Measurements from ENCODE around the gene STK32B. TPM values are rescaled to one million over a fixed set of nuclear protein-coding genes. Genes with fewer than 3 reads are reported as not detected.

Gene STK32B
- total RNA-seq, 1 donor = 5.3 TPM

DNA sequence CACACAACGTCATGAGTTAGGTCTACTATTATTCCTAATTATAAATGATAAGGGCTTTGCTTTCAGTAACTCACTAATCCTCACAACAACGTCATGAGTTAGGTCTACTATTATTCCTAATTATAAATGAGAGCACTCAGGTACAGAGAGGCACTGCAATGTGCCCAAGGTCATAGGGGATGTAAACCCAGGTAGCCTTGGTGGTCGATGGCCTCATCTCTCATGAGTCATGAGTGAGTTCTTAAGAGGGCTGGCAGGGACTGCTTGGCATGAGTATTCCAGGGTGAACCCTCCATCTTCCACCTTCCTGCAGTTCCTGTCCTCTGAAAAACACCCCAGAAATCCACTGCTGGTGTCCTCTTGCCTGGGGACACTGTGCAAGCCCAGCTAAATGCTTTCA, 317.1 kb downstream of the STK32B start:
- no peak for DNase-seq (ENCODE audit: low read depth)
- no peak overlapping the region for H3K4me3 ChIP-seq (ENCODE audit: low read depth, low read length)
- TF ChIP-seq, protein P1, sequence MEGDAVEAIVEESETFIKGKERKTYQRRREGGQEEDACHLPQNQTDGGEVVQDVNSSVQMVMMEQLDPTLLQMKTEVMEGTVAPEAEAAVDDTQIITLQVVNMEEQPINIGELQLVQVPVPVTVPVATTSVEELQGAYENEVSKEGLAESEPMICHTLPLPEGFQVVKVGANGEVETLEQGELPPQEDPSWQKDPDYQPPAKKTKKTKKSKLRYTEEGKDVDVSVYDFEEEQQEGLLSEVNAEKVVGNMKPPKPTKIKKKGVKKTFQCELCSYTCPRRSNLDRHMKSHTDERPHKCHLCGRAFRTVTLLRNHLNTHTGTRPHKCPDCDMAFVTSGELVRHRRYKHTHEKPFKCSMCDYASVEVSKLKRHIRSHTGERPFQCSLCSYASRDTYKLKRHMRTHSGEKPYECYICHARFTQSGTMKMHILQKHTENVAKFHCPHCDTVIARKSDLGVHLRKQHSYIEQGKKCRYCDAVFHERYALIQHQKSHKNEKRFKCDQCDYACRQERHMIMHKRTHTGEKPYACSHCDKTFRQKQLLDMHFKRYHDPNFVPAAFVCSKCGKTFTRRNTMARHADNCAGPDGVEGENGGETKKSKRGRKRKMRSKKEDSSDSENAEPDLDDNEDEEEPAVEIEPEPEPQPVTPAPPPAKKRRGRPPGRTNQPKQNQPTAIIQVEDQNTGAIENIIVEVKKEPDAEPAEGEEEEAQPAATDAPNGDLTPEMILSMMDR (IDR thresholded peaks at IDR 0.05; ENCODE audit: insufficient read depth, low read length) = no peak

DNA sequence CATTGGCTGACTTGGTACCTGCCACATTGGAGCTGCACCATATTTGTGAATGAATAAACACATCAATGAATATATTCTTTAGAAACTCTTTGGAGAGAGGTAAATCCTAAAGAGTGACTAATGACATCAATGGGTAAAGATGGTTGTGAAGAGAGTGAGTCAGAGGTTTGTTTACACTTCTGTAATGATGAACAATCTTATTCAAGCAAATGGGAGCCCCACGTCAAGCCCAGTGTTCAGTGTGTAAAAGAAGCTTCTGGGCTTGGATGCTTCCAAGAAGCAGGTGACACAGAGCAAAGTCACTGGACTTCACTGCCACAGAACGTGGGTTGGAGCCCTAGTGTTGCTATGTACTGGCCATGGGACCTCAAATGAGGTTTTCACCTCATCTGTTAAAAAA, 319.0 kb downstream of the STK32B start:
- no peak for DNase-seq (ENCODE audit: low read depth)
- H3K4me3 ChIP-seq (ENCODE audit: low read depth, low read length) = no peak overlapping the region
- TF ChIP-seq, protein P1 (IDR thresholded peaks at IDR 0.05; ENCODE audit: insufficient read depth, low read length) = no peak

DNA sequence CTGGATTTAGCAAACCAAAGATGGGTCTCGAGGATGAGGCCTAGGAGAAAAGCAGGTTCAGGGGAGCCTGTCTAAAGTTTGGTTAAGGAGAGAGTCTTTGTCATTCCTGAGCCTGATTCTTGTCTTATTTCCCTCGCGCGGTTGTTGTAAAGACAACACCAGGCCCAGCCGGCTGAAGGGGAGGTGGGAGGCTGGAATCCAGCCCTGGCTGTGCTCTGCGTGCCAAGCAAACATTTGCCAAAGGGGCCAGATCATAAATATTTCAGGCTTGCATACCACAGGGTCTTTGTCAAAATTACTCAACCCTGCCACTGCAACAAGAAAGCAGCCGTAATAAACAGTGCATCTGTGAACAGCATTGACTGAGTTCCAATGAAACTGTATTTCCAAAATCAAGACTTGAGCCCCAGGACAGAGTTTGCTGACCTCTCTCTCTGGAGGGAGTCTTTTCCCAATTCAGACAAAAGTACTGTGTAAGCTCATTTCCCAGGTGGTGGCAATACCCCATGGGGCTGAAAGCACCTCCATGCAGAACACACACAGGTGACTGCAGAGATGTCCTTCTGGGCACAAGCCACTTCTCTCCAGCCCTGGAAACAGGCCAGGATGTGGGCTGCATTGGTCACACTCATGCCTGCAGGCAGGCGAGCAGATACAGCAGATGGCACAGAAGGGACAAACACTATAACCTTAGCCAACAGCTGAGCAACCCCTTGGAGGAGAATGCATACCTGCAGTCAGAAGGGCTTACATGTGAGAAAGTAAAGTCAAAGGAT, 320.3 kb downstream of the STK32B start:
- TF ChIP-seq, protein P1 (IDR thresholded peaks at IDR 0.05; ENCODE audit: insufficient read depth, low read length) = no peak
- H3K4me3 ChIP-seq (ENCODE audit: low read depth, low read length) = no peak overlapping the region
- no peak for DNase-seq (ENCODE audit: low read depth)

- no peak for DNase-seq (ENCODE audit: low read depth)
- TF ChIP-seq, protein P1 (IDR thresholded peaks at IDR 0.05; ENCODE audit: insufficient read depth, low read length) = no peak
- no peak overlapping the region for H3K4me3 ChIP-seq (ENCODE audit: low read depth, low read length)
Observed at GRCh38 chr4:5372198-5372597, 320.9 kb downstream of the STK32B start.

DNA sequence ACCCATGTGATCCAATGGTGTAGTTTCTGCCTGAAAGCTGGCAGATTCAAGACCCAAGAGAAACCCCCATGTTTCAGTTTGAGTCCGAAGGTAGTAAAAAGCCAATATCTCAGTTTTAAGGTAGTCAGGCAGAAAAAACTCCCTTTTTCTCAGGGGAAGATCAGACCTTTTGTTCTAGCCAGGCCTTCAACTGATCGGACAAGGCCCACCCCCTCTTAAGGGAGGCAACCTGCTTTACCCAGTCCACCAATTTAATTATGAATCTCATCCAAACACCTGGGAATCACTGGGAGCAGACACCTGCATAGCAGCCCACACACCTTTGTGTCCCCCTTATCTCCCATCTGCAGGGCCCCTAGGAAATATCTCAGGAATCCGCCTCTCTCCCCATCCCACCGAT, 322.0 kb downstream of the STK32B start:
- TF ChIP-seq, protein P1 (IDR thresholded peaks at IDR 0.05; ENCODE audit: insufficient read depth, low read length) = no peak
- no peak for DNase-seq (ENCODE audit: low read depth)
- H3K4me3 ChIP-seq (ENCODE audit: low read depth, low read length) = no peak overlapping the region

DNA sequence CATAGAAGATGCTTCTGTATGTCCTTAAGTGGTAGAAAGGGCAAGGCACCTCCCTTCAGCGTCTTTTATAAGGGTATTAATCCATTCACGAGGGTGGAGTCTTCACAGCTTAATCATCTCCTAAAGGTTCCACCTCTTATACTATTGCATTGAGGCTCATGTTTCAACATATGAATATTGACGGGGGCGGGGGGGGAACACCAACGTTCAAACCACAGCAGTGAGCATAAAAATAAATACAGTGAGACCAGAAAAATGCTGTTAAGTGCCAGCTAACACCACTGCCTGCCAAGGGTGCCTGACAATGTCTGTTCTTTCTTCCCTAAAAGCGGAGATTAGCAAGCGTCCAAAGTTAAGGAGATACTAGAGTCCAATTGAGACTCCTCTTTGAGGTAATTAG, 323.3 kb downstream of the STK32B start:
- no peak overlapping the region for H3K4me3 ChIP-seq (ENCODE audit: low read depth, low read length)
- no peak for DNase-seq (ENCODE audit: low read depth)
- TF ChIP-seq, protein P1 (IDR thresholded peaks at IDR 0.05; ENCODE audit: insufficient read depth, low read length) = no peak

GRCh38 chr4:5374994-5375393, 323.7 kb downstream of the STK32B start:
- no peak for DNase-seq (ENCODE audit: low read depth)
- TF ChIP-seq, protein P1 (IDR thresholded peaks at IDR 0.05; ENCODE audit: insufficient read depth, low read length) = no peak
- no peak overlapping the region for H3K4me3 ChIP-seq (ENCODE audit: low read depth, low read length)

All from fibroblast of the aortic adventitia (primary cell).